GM12873 (cell line): ENCODE results near the gene KRTAP16-1.
"Not testable (repeated sequence)": the region's sequence is repeated elsewhere in the genome, so short reads cannot be mapped to it uniquely, and the experiment has no call there.

Source experiments
- CTCF ChIP-seq: IDR thresholded peaks from 2 replicates; pipeline ENCODE4 v1.5.1; 2012; ENCODE audit warnings: low read depth, mild to moderate bottlenecking, moderate library complexity, low read length, control low read depth; ENCODE audit not compliant: insufficient read depth; ENCODE audit errors: missing control alignments

Gene KRTAP16-1

GRCh38 chr17:41308918-41309359 is at the start of gene KRTAP16-1:
TSS of gene KRTAP16-1 (minus strand) at chr17:41309309. CDS start at chr17:41309253, 56 bp downstream.
- no peak for TF ChIP-seq CTCF

GRCh38 chr17:41354536-41354935 is 45.4 kb upstream of the KRTAP16-1 start:
- no peak for TF ChIP-seq CTCF

GRCh38 chr17:41352597-41353366 is 43.7 kb upstream of the KRTAP16-1 start:
- no peak for TF ChIP-seq CTCF

GRCh38 chr17:41351177-41351576 is 42.1 kb upstream of the KRTAP16-1 start:
- TF ChIP-seq CTCF, result no peak

GRCh38 chr17:41350381-41350878 is 41.3 kb upstream of the KRTAP16-1 start, which contains the start of gene KRT33A:
TSS of gene KRT33A (minus strand) at chr17:41350828. CDS start at chr17:41350767, 61 bp downstream.
- TF ChIP-seq CTCF, result not testable (repeated sequence)

GRCh38 chr17:41347869-41348760 is 39.0 kb upstream of the KRTAP16-1 start:
- TF ChIP-seq CTCF, result no peak

GRCh38 chr17:41345992-41346391 is 36.9 kb upstream of the KRTAP16-1 start:
- TF ChIP-seq CTCF, result no peak
